ENCODE results near the gene NLRC3.

DNA sequence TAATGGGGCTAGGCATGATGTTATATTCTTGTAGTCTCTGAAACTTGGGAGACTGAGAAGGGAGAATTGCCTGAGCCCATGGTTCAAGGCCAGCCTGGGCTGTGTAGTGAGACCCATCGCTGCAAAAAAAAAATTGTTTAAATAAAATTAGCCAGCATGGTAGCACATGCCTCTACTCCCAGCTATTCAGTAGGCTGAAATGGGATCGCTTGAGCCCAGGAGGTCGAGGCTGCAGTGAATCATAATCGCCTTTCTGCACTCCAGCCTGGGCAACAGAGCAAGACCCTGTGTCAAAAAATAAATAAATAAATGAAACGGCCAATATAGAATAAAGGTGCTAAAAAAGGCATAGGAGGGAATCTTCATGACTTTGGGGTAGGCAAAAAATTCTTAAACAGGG lies 48.1 kb upstream of the NLRC3 start:
- TF ChIP-seq, protein P1, sequence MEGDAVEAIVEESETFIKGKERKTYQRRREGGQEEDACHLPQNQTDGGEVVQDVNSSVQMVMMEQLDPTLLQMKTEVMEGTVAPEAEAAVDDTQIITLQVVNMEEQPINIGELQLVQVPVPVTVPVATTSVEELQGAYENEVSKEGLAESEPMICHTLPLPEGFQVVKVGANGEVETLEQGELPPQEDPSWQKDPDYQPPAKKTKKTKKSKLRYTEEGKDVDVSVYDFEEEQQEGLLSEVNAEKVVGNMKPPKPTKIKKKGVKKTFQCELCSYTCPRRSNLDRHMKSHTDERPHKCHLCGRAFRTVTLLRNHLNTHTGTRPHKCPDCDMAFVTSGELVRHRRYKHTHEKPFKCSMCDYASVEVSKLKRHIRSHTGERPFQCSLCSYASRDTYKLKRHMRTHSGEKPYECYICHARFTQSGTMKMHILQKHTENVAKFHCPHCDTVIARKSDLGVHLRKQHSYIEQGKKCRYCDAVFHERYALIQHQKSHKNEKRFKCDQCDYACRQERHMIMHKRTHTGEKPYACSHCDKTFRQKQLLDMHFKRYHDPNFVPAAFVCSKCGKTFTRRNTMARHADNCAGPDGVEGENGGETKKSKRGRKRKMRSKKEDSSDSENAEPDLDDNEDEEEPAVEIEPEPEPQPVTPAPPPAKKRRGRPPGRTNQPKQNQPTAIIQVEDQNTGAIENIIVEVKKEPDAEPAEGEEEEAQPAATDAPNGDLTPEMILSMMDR (conservative IDR thresholded peaks at IDR 0.05 in 1 of 2, IDR thresholded peaks at IDR 0.05 in 1 of 2; ENCODE audit: extremely low read depth in 1 of 2, insufficient read depth in 1 of 2, low read depth in 1 of 2, low read length in 2 of 2), result no peak
- no peak for TF ChIP-seq EZH2 (IDR thresholded peaks at IDR 0.05; ENCODE audit: borderline replicate concordance, low read length)
